GM18858 (cell line): ENCODE measurements around the gene PAX8.

Experiments used
- ATAC-seq: cut with Tn5 transposase; IDR thresholded peaks from one replicate; pipeline ENCODE4 v1.9.1; 2021; ENCODE audit not compliant: unreplicated experiment

PAX8 gene

GRCh38 chr2:113224647-113225236 is 54.0 kb downstream of the PAX8 start:
- no peak for ATAC-seq

- no peak for ATAC-seq
Measured at GRCh38 chr2:113223813-113224212, 54.9 kb downstream of the PAX8 start.

- ATAC-seq: no peak
Measured at GRCh38 chr2:113221846-113222245, 56.9 kb downstream of the PAX8 start.

- no peak for ATAC-seq
Measured at GRCh38 chr2:113220970-113221708, 57.6 kb downstream of the PAX8 start.

DNA sequence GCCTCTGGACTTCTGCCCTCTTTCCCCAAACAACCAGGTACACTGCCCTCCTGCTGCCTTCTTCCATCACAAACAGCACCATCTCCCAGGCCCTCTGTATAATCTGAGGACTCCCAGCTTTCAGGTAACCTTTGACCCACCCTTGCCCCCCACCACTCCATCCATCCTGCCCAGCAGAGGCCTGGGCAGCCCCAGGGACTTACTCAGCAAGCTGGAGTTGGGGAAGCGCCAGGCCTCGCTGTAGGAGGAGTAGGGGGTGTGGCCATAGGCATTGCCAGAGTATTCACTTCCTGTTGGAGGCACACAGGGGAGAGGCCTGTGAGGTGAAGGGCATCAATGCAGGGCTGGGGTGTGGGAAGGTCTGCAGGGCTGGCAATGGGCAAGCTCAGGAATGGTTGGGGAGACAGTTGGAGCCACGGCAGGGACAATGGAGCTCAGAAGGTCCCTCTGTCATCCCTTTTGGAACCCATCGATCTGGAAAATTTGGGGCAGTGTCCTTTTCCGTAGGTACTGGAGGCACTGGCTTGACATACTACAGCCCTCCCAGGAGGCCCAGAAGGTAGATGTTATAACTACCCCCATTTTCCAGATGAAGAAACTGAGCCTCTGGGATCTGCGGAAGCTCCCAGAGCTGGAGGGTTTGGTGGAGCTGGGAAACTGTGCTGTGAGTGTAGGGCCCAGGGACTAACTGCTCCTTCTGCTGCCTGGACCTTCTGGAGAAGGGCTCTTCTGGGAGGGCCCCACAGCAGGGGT is 58.7 kb downstream of the PAX8 start:
- ATAC-seq: no peak

- ATAC-seq: no peak
Measured at GRCh38 chr2:113219525-113219888, 59.2 kb downstream of the PAX8 start.

GRCh38 chr2:113219092-113219441 is 59.7 kb downstream of the PAX8 start:
- ATAC-seq: no peak

- ATAC-seq: no peak
Measured at GRCh38 chr2:113218283-113219091, 60.2 kb downstream of the PAX8 start.

DNA sequence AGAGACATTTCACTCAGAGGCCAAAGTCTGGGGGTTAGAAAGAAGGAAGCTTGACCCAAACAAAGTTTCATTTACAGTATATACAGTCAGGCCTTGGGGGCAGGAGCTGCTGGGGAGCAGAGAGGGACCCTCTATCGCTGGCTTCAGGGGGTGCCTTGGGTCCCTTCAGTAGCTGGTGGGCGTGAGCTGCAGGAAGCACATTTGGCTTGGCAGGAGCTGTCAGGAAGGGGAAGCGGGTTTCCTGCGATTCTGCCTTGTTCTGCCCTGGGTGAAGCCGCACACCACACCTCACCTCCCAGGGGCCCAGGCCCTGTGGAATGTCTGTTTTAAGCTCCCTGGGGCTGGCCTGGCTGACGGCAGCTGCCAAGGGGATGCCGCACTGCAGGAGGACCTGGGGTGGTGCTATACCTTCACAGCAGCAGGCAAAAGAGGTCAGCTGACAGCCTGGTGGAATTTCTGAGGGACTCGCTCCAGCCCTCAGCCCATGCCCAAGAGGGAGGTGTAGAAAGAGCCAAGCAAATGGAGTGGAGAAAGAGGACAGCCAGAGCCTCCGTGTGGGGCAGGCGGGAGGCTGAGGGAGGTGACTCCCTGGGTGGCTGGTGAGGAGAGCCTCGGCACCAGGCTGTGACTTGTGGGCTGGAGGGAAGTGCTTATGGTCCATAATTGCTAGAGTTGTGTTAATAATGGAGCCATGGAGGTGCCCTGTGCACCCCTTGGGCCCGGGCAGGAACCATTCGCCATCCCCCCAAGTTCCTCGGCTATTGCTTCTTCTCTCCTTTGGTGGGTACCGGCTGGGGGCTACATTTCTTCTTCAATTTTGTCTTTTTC is 61.1 kb downstream of the PAX8 start:
- ATAC-seq: no peak

DNA sequence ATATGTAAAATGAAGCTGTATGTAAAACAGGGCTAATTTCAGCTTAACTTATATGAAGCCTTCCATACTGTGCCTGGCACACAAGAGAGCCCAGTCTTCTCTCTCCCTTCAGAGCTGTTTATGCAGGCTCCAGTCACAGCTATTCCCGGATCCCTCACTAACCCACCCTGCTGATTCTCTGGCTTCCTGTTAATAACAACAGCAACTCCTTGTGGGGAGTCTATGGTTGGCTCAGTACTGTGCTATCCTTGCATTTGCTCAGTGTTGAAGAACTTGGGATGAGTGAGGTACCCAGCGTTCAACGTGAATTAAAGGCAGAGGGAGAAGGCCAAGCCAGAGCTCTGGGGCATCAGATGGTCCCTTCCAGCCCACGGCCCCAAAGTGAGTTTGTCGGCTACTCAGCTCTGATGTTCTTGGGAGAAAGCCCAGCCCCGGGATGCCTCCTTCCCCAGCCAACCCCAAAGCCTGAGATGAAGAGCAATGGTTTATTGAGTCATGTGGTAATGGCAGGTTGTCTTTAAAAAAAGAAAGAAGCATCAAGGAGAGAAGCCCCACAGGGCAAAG is 61.7 kb downstream of the PAX8 start:
- ATAC-seq: no peak

GRCh38 chr2:113216321-113216720 is 62.4 kb downstream of the PAX8 start:
- no peak for ATAC-seq

DNA sequence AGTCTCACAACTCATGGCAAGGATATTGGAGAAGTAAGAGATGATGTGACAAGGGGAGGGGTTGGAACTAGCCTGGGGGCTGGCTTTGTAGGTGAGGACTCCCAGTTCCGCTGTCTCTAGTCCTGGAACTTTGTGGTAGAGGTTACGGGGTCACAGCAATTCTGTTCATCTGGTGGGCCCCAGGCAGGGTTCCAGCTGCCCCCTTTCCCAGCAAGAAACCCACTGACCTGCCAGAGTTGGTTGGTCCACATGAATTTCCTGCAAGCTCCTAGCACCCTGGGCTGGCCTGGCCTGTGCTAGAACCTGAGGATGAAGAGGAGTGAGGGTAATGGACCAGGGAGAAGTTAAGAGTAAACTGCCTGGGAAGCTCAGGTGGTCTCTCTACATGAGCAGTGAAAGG is 63.7 kb downstream of the PAX8 start:
- no peak for ATAC-seq

DNA sequence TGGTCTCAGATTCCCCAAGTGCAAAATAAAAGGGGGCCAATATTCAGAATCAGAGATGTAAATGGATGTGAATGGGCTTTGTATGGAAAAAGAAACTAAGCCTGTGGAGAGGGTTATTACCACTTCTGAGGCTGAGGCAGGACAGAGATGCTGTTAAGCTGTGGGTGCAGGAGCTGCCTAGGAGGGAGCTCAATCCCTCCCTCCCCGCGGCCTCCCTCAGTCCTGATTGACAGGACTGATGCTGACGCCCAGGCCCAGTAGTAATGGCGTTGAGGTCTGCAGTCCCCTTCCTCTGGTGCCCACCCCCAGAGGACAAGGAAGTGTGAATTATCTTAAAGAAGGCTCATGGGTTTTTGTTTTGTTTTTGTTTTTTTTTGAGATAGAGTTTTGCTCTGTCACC is 64.6 kb downstream of the PAX8 start:
- no peak for ATAC-seq

GRCh38 chr2:113213061-113213930 is 65.4 kb downstream of the PAX8 start:
- ATAC-seq: no peak

GRCh38 chr2:113212245-113213060 is 66.3 kb downstream of the PAX8 start:
- ATAC-seq: no peak

DNA sequence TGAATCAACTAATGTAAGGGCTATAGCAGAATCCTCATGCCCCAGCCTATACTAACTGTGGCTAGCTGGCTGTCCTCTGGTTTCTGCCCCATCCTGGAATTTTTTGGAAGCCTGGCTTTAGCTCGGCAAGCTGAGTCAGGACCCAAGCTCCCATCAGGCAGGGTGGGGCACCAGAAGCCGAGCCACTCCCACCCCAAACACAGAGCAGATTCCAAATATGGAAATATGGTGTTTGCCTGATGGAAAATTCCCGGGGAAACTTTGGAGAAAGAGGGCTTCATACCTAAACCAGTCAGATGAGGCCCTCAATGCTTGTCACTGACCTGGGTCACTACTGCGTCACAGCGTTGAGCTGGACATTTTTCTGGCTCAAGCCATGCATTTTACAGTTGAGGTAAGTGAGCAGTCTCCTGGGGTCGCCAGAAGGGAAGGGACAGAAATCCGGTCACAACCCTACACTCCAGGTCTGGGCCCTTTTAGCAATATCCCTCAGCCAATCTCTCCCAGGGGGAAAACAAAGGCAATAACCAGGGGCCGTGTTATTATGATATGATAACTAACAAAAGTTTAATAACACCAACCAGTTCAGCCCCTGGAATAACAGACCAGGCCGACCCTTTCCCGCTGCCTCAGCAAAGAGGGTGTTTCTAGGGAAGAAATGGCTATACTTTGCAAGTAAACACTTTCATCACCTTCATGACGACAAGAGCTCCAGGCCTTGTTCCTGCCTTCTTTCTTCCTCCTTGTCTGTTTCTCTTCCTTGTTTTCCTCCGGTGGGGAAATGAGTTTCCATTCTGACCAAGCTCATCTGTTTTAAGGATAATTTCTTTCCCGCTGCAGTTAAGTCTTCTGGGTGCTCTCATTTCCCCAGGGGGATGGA is 67.3 kb downstream of the PAX8 start:
- no peak for ATAC-seq

GRCh38 chr2:113209646-113210171 is 69.0 kb downstream of the PAX8 start:
- ATAC-seq: no peak
